NCI-H345 (cell line): Measurements from ENCODE around the gene PRR20A.
"Not testable (repeated sequence)": the region's sequence is repeated elsewhere in the genome, so short reads cannot be mapped to it uniquely, and the experiment has no call there.

Experiments used
- DNase-seq: peaks from one replicate; lab custom pipeline; 2025; lab: John Stamatoyannopoulos, UW

The PRR20A gene

DNA sequence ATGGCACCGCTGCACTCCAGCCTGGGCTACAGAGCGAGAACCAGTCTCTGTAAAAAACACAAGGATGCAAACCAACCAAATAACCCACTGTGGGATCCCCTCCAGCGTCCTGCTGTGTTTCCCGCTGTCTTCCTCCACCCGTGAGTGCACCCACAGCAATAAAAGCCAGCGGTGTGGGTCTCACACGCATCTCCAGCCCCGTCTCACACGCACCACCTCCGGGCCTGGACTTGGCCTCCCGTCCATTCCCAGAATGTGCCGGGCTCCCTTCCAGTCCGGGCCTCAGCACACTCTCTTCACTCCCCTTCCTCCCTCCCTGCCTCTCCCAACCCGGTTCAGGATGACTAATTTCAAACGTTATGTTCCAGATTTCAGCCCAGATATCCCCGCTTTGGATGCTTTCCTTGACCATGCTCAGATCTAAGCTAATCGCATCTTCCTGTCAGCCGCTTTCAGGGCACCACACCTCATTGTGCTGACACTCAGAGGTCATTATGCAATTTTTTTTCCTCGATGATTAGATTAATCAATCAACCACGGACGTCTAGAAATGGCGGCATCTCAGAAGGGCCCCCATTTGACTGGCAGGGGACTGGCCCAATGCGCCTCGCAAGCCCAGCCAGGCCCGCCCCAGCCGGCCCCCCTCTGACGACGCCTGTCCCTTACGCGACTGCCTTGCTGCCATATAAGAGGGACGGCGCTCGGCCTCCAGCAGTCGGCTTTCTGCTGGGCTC is at the start of gene PRR20A:
PRR20A (plus strand) TSS at position 684 of the 734 bp plus-strand sequence. CDS start 387 bp downstream, outside the sequence.
- DNase-seq: not testable (repeated sequence)

DNA sequence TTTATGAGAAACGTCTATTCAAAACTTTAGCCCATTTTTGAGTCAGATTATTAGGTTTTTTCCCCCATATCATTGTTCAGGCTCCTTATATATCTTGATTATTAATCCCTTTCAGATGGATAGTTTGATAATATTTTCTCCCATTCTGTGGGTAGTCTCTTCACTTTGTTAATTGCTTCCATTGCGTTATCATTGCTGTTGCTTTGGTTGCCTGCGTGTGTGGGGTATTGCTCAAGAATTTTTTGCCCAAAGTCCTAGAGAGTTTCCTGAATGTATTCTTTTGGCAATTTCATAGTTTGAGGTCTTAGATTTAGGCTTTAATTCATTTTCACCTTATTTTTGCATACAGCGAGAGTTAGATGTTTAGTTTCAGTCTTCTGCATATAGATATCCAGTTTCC is 25.8 kb upstream of the PRR20A start:
- DNase-seq: no peak

DNA sequence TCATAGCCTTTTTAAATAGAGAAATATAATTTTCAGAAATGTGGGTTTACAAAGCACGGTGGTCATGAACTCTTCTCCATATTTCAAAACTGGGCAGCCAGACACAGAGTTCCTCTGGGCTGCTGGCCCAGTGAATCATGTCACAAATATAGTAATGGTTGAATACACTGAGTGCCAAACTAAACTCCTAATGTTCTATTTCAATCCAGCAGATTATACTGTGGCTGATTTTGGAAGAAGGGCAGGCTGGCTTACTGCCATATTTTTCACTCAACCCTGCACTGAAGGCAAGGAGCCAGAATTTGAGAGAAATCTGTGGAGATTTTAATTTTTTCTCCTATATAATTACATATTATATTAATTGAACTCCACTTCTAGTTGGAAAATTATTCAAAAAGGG is 17.0 kb upstream of the PRR20A start:
- peak; percentile 1 for DNase-seq

DNA sequence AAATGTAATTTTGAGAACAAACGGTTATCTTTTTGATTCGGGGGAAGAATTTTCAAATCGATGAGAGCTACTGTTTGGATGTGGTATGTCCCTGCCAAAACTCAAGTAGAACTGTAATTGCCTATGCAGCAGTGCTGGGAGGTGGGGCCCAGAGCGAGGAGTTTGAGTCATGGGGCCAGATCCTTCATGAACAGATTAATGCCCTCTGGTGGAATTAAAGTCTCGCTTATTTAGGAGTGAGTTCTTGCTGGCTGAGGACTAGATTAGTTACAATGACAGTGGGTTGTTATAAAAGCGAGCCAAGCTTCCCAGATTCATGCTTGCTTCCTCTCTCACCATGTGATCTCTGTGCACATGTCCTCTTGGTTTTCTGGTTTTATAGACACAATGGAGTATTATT is 11.8 kb upstream of the PRR20A start:
- no peak for DNase-seq

DNA sequence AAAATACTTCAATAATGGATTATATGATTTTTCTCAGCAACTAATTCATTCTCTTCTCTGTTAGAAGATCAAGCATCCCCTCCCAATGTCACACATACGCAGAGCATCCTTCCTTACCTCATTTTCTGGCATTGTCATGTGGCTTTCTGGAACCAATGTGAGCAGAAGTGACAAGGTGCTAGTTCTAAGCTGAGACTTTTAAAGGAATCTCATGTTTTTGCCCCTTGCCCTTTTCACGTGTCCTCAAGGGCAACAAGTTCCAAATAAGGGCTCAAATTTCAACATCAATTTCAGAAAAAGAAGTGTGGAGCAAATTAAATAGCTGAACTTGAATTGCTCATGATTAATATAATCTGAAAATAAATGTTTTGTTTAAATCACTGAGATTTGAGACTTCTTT is 4.6 kb upstream of the PRR20A start:
- no peak for DNase-seq

DNA sequence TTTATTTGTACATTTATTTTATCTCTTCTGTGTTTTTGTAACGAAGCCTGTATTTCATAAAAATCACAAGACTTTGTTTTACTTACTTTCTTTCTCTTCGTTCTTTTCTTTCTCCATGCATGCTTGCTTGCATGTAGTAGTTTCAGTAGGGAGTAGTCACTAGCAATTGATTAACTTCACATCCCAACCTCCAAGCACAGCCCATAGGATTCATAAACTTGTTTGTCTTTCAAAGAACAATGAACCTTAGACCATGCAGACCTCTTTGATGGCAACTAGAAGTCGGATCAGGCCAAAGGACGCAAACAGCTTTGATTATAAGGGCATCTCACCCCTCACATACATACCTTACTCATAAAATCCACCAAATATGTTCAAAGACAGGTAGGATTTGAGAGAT is 3.1 kb upstream of the PRR20A start:
- DNase-seq: no peak

DNA sequence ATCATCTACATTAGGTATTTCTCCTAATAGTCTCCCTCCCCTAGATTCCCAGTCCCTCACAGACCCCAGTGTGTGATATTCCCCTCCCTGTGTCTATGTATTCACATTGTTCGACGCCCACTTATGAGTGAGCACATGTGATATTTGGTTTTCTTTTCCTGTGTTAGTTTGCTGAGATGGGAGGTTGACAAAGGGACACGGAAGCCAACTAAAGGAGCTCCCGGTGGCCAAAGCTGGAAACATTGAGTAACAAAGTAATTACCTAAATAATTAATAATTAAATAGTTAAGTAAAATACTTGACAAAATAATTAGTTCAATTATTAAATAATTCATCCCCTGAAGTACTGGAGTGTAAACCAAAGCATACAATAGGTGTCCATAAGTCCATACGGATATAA is 1.7 kb upstream of the PRR20A start:
- DNase-seq: no peak

DNA sequence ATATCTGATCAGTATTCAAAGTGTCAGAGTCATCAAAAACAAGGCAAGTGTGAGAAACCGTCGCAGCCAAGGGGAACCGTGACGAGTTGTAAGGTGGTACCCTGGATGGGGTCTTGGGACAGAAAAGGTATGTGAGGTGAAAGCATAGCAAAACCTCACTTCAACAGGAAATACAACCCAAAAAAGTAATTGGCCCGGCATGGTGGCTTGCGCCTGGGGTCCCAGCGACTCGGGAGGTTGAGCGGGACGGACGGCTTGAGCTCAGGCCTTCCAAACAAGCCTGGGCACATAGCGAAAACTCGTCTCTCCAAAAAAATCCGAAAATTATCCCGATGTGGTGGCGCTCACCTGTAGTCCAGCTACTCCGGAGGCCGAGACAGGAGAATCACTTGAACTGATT is 937 bp upstream of the PRR20A start:
- DNase-seq: not testable (repeated sequence)

DNA sequence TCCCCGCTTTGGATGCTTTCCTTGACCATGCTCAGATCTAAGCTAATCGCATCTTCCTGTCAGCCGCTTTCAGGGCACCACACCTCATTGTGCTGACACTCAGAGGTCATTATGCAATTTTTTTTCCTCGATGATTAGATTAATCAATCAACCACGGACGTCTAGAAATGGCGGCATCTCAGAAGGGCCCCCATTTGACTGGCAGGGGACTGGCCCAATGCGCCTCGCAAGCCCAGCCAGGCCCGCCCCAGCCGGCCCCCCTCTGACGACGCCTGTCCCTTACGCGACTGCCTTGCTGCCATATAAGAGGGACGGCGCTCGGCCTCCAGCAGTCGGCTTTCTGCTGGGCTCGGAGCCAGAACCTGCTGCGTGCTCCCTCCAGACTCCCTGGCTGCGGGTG is 6.5 kb downstream of the PRR20A start, which contains the start of gene PRR20B:
PRR20B (plus strand) TSS at position 301 of the 400 bp plus-strand sequence. CDS start 387 bp downstream, outside the sequence.
- not testable (repeated sequence) for DNase-seq

DNA sequence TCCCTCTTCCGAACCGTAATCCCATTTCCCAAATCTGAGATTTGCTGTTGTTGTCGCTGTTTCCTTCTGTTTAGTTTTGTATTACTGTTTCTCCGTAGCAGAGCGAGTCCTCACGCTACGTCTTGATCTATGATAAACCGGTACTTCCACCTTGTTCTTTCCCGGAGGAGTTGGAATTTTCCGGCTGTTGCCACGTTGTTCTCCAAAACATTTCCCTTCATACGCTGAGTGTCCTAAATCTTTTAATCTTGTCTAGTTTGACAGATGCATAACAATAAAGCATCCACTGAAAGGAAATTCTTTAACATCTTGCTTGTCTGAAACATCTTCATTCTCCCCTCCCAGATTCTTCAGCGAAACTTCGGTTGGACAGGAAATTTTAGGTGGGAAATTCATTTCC is 7.4 kb downstream of the PRR20A start:
- DNase-seq: not testable (repeated sequence)

DNA sequence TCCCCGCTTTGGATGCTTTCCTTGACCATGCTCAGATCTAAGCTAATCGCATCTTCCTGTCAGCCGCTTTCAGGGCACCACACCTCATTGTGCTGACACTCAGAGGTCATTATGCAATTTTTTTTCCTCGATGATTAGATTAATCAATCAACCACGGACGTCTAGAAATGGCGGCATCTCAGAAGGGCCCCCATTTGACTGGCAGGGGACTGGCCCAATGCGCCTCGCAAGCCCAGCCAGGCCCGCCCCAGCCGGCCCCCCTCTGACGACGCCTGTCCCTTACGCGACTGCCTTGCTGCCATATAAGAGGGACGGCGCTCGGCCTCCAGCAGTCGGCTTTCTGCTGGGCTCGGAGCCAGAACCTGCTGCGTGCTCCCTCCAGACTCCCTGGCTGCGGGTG is 13.0 kb downstream of the PRR20A start, which contains the start of gene PRR20C:
PRR20C (plus strand) TSS at position 301 of the 400 bp plus-strand sequence. CDS start 387 bp downstream, outside the sequence.
- not testable (repeated sequence) for DNase-seq

DNA sequence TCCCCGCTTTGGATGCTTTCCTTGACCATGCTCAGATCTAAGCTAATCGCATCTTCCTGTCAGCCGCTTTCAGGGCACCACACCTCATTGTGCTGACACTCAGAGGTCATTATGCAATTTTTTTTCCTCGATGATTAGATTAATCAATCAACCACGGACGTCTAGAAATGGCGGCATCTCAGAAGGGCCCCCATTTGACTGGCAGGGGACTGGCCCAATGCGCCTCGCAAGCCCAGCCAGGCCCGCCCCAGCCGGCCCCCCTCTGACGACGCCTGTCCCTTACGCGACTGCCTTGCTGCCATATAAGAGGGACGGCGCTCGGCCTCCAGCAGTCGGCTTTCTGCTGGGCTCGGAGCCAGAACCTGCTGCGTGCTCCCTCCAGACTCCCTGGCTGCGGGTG is 19.6 kb downstream of the PRR20A start, which contains the start of gene PRR20D:
PRR20D (plus strand) TSS at position 301 of the 400 bp plus-strand sequence. CDS start 387 bp downstream, outside the sequence.
- not testable (repeated sequence) for DNase-seq

DNA sequence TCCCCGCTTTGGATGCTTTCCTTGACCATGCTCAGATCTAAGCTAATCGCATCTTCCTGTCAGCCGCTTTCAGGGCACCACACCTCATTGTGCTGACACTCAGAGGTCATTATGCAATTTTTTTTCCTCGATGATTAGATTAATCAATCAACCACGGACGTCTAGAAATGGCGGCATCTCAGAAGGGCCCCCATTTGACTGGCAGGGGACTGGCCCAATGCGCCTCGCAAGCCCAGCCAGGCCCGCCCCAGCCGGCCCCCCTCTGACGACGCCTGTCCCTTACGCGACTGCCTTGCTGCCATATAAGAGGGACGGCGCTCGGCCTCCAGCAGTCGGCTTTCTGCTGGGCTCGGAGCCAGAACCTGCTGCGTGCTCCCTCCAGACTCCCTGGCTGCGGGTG is 26.2 kb downstream of the PRR20A start, which contains the start of gene PRR20E:
PRR20E (plus strand) TSS at position 301 of the 400 bp plus-strand sequence. CDS start 387 bp downstream, outside the sequence.
- DNase-seq: not testable (repeated sequence)

DNA sequence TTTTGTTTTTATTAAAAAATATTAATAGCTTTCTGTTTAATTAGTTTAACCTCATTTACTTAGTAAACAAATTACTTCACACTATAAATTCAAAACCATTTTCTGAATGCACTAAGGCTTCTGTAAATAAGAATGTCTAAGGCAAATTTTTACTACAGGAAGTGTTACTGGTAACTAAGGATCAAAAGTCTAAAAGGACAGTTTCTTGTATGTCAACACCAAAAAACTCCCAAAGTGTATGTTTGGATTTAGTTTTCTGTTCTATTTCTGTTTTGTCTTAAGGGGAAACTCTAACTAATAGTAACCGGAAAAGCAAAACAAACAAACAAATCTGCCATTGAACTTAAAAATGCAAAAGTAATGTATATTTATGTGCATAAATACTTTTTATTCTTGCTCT is 50.9 kb downstream of the PRR20A start:
- no peak for DNase-seq
